Measurements from ENCODE around the gene CEACAM8.
"Not testable (repeated sequence)": the region's sequence is repeated elsewhere in the genome, so short reads cannot be mapped to it uniquely, and the experiment has no call there.

CEACAM8 gene

GRCh38 chr19:42576241-42576640, 18.5 kb downstream of the CEACAM8 start:
- no peak overlapping the region for H3K27ac ChIP-seq
- DNase-seq (ENCODE audit: low read depth, low spot score), result no peak

- no peak for DNase-seq (ENCODE audit: low read depth, low spot score)
- H3K27ac ChIP-seq, result no peak overlapping the region
Measured at GRCh38 chr19:42573642-42574041, 21.1 kb downstream of the CEACAM8 start.

- DNase-seq (ENCODE audit: low read depth, low spot score), result no peak
- no peak overlapping the region for H3K27ac ChIP-seq
Measured at GRCh38 chr19:42571116-42571515, 23.6 kb downstream of the CEACAM8 start.

- DNase-seq (ENCODE audit: low read depth, low spot score), result no peak
- H3K27ac ChIP-seq, result no peak overlapping the region
Measured at GRCh38 chr19:42569193-42569592, 25.5 kb downstream of the CEACAM8 start.

- H3K27ac ChIP-seq, result no peak overlapping the region
- DNase-seq (ENCODE audit: low read depth, low spot score), result no peak
Measured at GRCh38 chr19:42568006-42568405, 26.7 kb downstream of the CEACAM8 start.

- no peak overlapping the region for H3K27ac ChIP-seq
Measured at GRCh38 chr19:42567567-42567966, 27.2 kb downstream of the CEACAM8 start.

GRCh38 chr19:42563352-42564210, 31.1 kb downstream of the CEACAM8 start:
- H3K27ac ChIP-seq, result no peak overlapping the region
- DNase-seq (ENCODE audit: low read depth, low spot score), result no peak

More at GRCh38 chr19:42567567-42567966, 27.2 kb downstream of the CEACAM8 start:
- no peak for DNase-seq (ENCODE audit: low read depth, low spot score)

- no peak for DNase-seq (ENCODE audit: low read depth, low spot score)
- H3K27ac ChIP-seq, result no peak overlapping the region
Measured at GRCh38 chr19:42561512-42561911, 33.2 kb downstream of the CEACAM8 start.

GRCh38 chr19:42560731-42561130, 34.0 kb downstream of the CEACAM8 start:
- H3K27ac ChIP-seq, result no peak overlapping the region
- DNase-seq (ENCODE audit: low read depth, low spot score), result no peak

GRCh38 chr19:42558450-42559150, 36.1 kb downstream of the CEACAM8 start:
- DNase-seq (ENCODE audit: low read depth, low spot score), result no peak
- H3K27ac ChIP-seq, result peak overlapping the region; percentile 62

GRCh38 chr19:42557386-42557871, 37.3 kb downstream of the CEACAM8 start:
- not testable (repeated sequence) for DNase-seq (ENCODE audit: low read depth, low spot score); H3K27ac ChIP-seq

GRCh38 chr19:42555801-42556200, 38.9 kb downstream of the CEACAM8 start:
- no peak for DNase-seq (ENCODE audit: low read depth, low spot score)
- no peak overlapping the region for H3K27ac ChIP-seq

- no peak overlapping the region for H3K27ac ChIP-seq
- DNase-seq (ENCODE audit: low read depth, low spot score), result no peak
Measured at GRCh38 chr19:42555317-42555716, 39.4 kb downstream of the CEACAM8 start.

GRCh38 chr19:42554046-42554575, 40.6 kb downstream of the CEACAM8 start:
- H3K27ac ChIP-seq, result no peak overlapping the region
- no peak for DNase-seq (ENCODE audit: low read depth, low spot score)

- H3K27ac ChIP-seq, result no peak overlapping the region
- DNase-seq (ENCODE audit: low read depth, low spot score), result no peak
Measured at GRCh38 chr19:42553292-42554045, 41.3 kb downstream of the CEACAM8 start.

GRCh38 chr19:42552086-42553065, 42.3 kb downstream of the CEACAM8 start:
- H3K27ac ChIP-seq, result no peak overlapping the region
- DNase-seq (ENCODE audit: low read depth, low spot score), result no peak

- not testable (repeated sequence) for H3K27ac ChIP-seq; DNase-seq (ENCODE audit: low read depth, low spot score)
Measured at GRCh38 chr19:42550521-42550920, 44.2 kb downstream of the CEACAM8 start.

- DNase-seq (ENCODE audit: low read depth, low spot score), result not testable (repeated sequence)
Measured at GRCh38 chr19:42549067-42549466, 45.7 kb downstream of the CEACAM8 start.

GRCh38 chr19:42548552-42548951, 46.2 kb downstream of the CEACAM8 start:
- H3K27ac ChIP-seq, result no peak overlapping the region
- no peak for DNase-seq (ENCODE audit: low read depth, low spot score)

More at GRCh38 chr19:42549067-42549466, 45.7 kb downstream of the CEACAM8 start:
- H3K27ac ChIP-seq, result not testable (repeated sequence)
